ENCODE results near the gene DOCK1.

The DOCK1 gene

DNA sequence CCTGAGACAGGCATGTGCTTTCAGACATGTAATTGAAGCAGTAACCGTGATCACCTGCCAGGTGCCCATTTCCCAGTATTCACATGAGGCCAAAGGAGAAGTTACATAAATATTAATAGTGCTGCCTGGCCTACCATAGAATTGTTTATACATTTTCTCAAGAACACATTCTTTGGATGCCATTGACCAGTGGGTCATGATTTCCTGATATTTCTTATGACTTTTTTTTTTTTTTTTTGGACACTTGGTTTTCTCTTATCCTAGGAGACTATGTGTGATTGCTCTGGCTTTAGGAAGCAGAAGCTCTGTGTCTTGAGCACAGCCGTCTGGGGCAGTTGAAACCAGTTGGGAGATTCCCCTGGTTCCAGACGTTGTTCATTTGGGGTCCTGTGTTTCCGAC is 500.0 kb downstream of the DOCK1 start:
- peak; percentile 63 for DNase-seq (ENCODE audit: low read depth)
- TF ChIP-seq, protein P1, sequence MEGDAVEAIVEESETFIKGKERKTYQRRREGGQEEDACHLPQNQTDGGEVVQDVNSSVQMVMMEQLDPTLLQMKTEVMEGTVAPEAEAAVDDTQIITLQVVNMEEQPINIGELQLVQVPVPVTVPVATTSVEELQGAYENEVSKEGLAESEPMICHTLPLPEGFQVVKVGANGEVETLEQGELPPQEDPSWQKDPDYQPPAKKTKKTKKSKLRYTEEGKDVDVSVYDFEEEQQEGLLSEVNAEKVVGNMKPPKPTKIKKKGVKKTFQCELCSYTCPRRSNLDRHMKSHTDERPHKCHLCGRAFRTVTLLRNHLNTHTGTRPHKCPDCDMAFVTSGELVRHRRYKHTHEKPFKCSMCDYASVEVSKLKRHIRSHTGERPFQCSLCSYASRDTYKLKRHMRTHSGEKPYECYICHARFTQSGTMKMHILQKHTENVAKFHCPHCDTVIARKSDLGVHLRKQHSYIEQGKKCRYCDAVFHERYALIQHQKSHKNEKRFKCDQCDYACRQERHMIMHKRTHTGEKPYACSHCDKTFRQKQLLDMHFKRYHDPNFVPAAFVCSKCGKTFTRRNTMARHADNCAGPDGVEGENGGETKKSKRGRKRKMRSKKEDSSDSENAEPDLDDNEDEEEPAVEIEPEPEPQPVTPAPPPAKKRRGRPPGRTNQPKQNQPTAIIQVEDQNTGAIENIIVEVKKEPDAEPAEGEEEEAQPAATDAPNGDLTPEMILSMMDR (IDR thresholded peaks at IDR 0.05; ENCODE audit: low read length, missing control alignments) = no peak
- no peak overlapping the region for H3K4me3 ChIP-seq (replicated peaks; ENCODE audit: low read depth, low read length)

- no peak for DNase-seq (ENCODE audit: low read depth)
- TF ChIP-seq, protein P1 (IDR thresholded peaks at IDR 0.05; ENCODE audit: low read length, missing control alignments) = no peak
- no peak overlapping the region for H3K4me3 ChIP-seq (replicated peaks; ENCODE audit: low read depth, low read length)
Observed at GRCh38 chr10:127406018-127406550, 500.9 kb downstream of the DOCK1 start.

DNA sequence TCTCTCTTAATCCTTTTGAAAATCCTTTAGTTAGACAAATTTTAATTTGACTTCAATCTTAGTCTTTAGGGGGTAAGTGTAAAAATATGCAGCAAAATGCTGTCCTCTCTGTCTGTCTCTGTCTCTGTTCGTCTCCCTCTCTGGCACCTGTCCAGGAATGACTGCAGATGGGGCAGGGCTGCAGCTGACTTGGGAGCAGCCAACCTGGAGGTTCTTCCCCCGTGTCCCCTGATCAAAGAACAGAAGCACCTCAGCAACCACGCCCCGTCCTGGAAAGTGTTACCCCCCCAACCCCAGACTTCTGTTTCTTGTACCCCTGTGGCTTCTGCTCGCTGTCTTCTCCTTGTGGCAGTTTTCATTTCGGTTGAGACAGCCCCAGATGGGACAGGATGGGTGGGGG is 502.3 kb downstream of the DOCK1 start:
- no peak for DNase-seq (ENCODE audit: low read depth)
- H3K4me3 ChIP-seq (replicated peaks; ENCODE audit: low read depth, low read length) = no peak overlapping the region
- TF ChIP-seq, protein P1 (IDR thresholded peaks at IDR 0.05; ENCODE audit: low read length, missing control alignments) = no peak

GRCh38 chr10:127408112-127408710 is 503.0 kb downstream of the DOCK1 start:
- DNase-seq (ENCODE audit: low read depth) = no peak
- TF ChIP-seq, protein P1 (IDR thresholded peaks at IDR 0.05; ENCODE audit: low read length, missing control alignments) = no peak
- H3K4me3 ChIP-seq (replicated peaks; ENCODE audit: low read depth, low read length) = no peak overlapping the region

GRCh38 chr10:127408733-127409132 is 503.5 kb downstream of the DOCK1 start:
- H3K4me3 ChIP-seq (replicated peaks; ENCODE audit: low read depth, low read length) = no peak overlapping the region
- no peak for DNase-seq (ENCODE audit: low read depth)
- TF ChIP-seq, protein P1 (IDR thresholded peaks at IDR 0.05; ENCODE audit: low read length, missing control alignments) = no peak

DNA sequence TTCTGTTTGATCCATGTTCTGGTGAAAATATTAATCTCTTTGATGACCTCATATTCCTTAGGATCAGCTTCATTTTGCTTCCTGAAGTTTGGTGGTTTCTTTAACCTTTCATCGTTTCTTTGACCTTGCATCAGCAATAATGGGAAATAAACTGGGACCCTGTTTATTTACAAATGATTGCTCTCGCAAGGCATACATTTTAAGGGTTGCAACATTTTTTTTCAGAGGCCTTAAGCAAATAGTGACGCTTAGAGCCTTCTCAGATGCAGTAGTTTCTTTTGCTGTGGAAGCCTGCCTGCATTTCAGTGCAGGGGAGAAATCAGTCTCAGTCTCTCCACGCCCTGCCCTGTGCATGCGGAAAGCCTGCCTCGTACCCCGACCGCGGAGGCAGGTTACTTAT is 504.8 kb downstream of the DOCK1 start:
- H3K4me3 ChIP-seq (replicated peaks; ENCODE audit: low read depth, low read length) = no peak overlapping the region
- no peak for DNase-seq (ENCODE audit: low read depth)
- TF ChIP-seq, protein P1 (IDR thresholded peaks at IDR 0.05; ENCODE audit: low read length, missing control alignments) = no peak

DNA sequence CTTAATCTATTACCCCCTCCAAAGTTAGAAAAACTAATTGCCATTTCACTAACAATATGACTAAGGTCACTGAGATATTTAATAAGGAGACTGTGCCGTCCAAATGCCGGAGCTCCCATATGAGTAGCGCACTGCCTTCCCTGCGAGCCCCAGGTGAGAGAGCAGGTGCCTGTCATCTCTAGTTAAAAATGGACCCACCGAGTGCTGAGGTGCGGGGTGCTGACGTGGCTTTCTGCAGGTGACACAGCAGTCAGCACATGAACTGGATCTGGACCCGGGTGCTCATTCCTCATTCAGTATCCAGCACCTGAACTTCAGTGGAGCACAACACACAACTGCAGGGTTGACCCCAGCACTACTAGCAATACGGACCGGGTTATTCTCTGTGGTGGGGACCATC is 505.8 kb downstream of the DOCK1 start:
- TF ChIP-seq, protein P1 (IDR thresholded peaks at IDR 0.05; ENCODE audit: low read length, missing control alignments) = no peak
- DNase-seq (ENCODE audit: low read depth) = no peak

More for the DNA sequence above, 505.8 kb downstream of the DOCK1 start:
- no peak overlapping the region for H3K4me3 ChIP-seq (replicated peaks; ENCODE audit: low read depth, low read length)

All from fibroblast of pulmonary artery (primary cell).